Endometrial microvascular endothelial cells (primary cell): ENCODE results near the gene GALNT5. TPM values are rescaled to one million over a fixed set of nuclear protein-coding genes. Genes with fewer than 3 reads are reported as not detected.
"Not testable (repeated sequence)": the region's sequence is repeated elsewhere in the genome, so short reads cannot be mapped to it uniquely, and the experiment has no call there.

Experiments used
- in situ Hi-C: cut with HindIII; loops from 2 replicates; pipeline ENCODE4 v1.10.0; 2017; ENCODE audit warnings: low sequenced_read_pairs, low pct_unique_long_range_greater_than_20kb; ENCODE audit errors: inconsistent ontology term
- total RNA-seq: library from RNA; depleted of rRNA; stranded (reverse); fragments of >200 nt; gene quantifications from one replicate; pipeline ENCODE4 v1.2.3, GENCODE V29; 2015; ENCODE audit errors: inconsistent ontology term

Gene GALNT5
- total RNA-seq, 1 donor from 2014 or later, result under 0.01 TPM

- in situ Hi-C loops, result not testable (repeated sequence)
These were observed 21.8 kb downstream of the GALNT5 start for GRCh38 chr2:157279311-157279710.

GRCh38 chr2:157281316-157281715, 23.8 kb downstream of the GALNT5 start:
- in situ Hi-C loops, result no loop called here

DNA sequence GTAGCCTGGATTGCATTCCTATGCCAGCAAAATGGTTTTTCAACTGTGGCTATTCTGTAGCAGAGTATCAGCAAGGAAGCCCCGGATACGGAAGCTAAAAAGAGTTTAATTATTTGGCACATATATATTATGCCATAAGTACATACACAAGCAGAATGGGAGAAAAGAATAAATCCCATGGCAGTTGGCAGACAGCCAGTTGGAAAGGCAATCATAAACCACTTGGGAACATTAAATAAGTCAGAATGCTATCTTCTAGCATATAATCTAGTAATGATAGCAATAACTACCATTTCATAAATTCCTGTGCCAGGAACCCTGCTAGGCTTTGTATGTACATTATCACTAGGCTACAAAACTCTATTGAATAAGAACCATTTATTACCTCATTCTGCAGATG, 26.0 kb downstream of the GALNT5 start:
- in situ Hi-C loops, result no loop called here

DNA sequence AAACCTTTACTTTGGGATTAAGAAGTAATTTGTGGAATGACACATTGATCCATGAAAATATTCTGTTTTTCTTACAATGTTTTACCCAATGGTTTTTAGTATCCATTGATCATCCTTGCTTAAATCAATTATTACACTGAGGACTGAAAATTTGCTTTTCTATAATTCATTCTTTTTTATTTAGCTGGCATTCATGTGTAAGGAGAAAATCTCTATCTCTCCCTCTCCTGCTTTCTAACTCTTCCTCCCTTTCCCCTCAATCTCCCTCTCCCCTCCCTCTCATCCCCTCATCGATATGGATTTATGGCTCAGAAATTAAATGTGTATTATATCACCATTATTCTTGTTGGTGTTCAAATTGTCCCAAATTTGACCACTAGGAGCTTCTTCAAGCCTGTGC, 29.7 kb downstream of the GALNT5 start:
- in situ Hi-C loops, result no loop called here

DNA sequence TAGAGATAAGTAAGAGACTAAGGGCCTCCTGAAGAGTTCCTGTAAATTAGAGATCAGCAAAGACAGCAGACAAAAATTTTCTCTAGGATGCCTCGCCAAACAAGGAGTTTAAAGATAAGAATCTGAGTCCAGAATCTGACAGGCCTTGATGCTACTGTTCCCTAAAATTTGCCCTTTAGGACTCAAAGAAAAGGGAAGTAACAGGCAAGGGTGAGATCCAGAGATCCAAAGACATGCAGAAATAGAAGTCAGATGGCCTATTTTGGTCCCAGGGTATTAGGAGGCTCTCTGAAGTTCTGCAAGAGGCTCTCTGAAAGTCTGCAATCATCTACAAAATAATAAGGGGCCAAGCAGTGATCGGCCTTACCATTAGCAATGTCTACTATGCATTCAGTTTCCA, 33.0 kb downstream of the GALNT5 start:
- in situ Hi-C loops, result no loop called here

DNA sequence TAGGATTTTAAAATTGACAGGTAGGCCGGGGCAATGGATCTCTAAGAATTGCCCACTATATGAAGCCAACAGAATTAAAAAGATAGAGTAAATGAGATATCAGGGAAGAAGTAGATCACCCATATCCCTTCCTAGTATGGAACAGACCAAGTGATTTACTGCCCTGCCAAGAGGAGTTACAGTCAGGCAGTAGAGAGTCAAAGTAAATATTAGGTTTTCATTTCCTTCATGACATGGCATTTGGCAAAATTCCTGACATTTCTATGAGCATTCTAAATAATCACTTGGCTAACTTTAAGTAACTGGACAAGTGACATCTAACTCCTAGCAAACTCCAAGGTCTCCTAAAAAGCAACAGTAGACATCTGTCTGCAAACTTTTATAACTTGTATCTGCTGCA, 33.5 kb downstream of the GALNT5 start:
- in situ Hi-C loops, result no loop called here

GRCh38 chr2:157292853-157293252, 35.3 kb downstream of the GALNT5 start:
- in situ Hi-C loops, result no loop called here

DNA sequence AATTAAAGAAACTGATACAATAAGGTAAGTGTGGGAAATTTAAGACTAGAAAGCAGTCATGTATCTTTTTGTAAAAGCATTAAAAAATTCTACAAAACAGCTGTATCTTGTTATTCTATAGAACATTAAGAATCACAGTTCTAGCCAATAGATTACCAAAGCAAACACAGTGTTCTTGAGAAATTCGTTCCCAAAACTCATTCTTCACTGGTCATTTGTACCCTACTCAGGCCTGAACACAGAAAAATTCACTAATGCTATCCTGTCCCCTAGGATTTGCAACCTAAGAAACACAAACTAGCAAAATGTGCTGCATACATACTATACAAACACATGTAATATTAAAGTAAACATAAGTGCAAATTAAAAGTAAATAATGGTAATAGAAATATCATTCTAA, 39.0 kb downstream of the GALNT5 start:
- in situ Hi-C loops, result no loop called here

GRCh38 chr2:157296958-157297357, 39.5 kb downstream of the GALNT5 start:
- in situ Hi-C loops, result no loop called here

DNA sequence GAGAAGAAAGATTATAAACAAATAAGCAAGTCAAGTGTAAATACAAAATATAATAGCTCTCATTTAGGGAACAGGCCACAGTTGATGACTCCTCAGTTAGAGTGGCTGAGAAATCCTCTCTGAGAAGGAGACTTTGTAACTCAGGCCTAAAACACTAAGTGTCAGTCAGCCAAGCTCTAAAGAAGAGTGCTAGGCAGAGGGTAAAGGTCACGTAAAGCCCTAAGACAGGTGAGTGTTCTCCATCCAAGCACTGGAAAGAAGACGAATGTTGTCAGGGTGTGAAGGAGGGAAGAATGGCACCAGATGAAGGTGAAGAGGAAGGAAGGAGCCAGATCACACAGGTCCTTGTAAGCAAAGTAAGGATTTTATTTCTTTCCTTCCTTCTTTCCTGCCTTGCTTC, 43.8 kb downstream of the GALNT5 start:
- in situ Hi-C loops, result no loop called here

GRCh38 chr2:157302492-157303099, 45.1 kb downstream of the GALNT5 start:
- in situ Hi-C loops, result no loop called here

- in situ Hi-C loops, result no loop called here
These were observed 46.1 kb downstream of the GALNT5 start for GRCh38 chr2:157303612-157304011.

DNA sequence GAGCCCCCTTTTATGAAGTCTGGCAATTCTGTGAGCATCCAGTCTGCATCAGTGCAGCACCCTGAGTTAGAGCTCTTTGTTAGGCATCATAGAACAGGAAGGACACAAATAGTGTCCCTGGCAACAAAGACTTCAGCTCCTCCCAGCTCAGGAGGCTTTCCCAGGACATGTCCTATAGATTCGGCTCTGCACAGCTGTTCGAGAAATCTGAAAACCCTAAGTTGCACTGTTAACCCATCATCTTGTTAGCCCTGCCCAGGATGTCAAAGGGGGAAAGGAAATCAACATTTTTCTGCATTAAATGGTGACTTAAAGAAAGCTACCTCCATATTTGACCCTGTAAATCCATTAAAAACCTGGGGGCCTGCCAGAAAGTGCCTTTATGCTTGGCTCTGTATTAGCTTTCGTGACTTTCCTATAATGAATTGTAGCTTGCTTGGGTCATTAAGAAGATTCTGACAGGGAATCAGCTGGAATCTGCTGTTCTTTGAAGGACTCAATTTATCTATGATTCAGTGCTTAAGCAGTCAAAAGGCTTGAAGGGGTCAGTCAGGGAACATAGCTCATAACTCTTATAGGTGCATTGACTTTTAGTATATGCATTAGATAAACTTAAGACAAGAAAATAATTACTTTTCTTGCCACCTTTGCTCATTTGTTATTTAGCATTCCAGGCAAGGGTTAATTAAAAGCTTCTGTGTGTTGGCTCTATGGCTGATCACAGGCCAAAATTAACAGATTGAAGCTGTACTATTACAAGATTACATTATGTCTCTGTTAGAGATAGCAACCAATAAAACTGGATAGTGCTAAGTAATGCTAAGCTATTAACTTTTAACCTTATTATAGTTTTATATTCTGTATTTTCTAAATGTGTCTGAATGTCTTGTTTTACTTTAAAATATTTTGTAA, 47.6 kb downstream of the GALNT5 start:
- in situ Hi-C loops, result no loop called here

GRCh38 chr2:157305723-157306110, 48.2 kb downstream of the GALNT5 start:
- in situ Hi-C loops, result no loop called here

DNA sequence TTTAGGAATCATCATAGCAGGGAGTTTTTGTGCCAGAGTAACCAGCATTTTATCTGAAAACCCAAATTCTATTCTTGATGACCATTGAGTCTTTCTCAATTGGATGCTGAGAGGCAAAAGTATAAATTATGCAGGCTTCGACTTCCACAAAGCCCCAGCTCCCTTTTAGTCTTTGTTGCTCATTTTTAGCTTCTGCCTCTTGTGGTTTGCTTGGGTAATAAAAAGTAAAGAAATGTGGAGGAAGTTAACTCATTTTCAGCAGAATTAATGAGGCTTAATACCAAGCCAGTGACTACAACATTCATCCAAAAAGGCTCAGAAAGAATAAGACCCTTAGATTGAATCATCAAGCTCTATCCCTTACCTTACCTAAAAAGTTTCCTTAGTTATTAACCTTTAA, 49.5 kb downstream of the GALNT5 start:
- in situ Hi-C loops, result no loop called here

- in situ Hi-C loops, result no loop called here
These were observed 52.4 kb downstream of the GALNT5 start for GRCh38 chr2:157309878-157310277.

DNA sequence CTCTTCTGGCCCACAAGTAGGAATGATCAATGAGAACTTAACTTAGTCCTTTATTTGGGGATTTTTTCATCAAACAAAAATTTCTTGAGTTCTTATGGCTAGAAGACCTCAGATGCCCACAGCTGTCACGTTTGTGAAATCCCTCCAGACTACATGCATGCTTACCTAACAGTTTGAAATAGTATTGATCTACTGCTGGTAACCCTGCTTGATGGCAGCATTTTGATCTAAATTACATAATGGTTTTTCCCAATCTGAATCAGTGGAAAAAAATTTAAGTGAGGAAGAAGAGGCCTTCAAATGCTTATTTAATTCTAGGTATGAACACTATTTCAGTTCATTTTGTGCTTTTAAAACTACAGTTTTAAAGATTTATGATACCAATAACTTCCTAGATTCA, 54.2 kb downstream of the GALNT5 start:
- in situ Hi-C loops, result no loop called here

- in situ Hi-C loops, result no loop called here
These were observed 55.5 kb downstream of the GALNT5 start for GRCh38 chr2:157312866-157313486.

- in situ Hi-C loops, result no loop called here
These were observed 58.4 kb downstream of the GALNT5 start for GRCh38 chr2:157315901-157316300.

DNA sequence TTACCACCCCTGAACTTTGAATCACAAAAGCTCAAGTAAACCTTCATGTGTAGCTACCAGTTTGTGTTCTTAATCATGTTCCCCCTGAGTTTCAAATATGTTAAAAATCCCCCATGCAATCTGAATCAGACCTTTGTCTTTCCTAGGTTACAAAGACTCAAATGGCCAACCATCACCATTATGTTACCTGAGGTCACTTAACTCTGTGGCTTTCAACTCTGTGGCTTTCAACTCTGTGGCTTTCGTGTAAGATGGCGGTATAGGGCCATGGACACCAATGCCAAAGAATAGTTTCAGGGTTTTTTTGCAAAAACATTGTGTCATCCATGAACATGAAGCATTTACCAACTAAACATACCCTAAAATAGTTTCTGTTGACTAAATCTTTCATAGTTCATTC, 61.4 kb downstream of the GALNT5 start:
- in situ Hi-C loops, result no loop called here
